ENCODE data around the gene COA8. TPM values are rescaled to one million over a fixed set of nuclear protein-coding genes. Genes with fewer than 3 reads are reported as not detected.

The COA8 gene
- total and polyA plus RNA-seq, 4 donors = 30.6 to 59.8 (median 39.5) TPM

GRCh38 chr14:103549361-103550311 lies 13.1 kb upstream of the COA8 start:
- WGBS, 2 donors = 89 to 92% methylated on average over 30 of the region's 30 CpGs
- DNase-seq = peak in 1 of 3 donors; percentile 52
- Histone ChIP-seq H3K4me3 (no peak overlapping the region), H3K9me3 (ENCODE audit: control insufficient read depth in 4 of 4, insufficient read depth in 3 of 4, low read length in 3 of 4) (no peaks in the 10 kb centered on the region), H3K9ac (ENCODE audit: insufficient read depth in 1 of 2, low read length in 2 of 2) (no peak overlapping the region), H3K4me1 (ENCODE audit: control insufficient read depth in 5 of 5, insufficient read depth in 5 of 5, low read length in 5 of 5) (peaks cover 0 to 18% (median 7%) of the 10 kb centered on the region in 5 donors), H3K27me3 (ENCODE audit: control insufficient read depth in 3 of 3, insufficient read depth in 3 of 3, low read length in 2 of 3) (no peaks in the 10 kb centered on the region), H3K36me3 (ENCODE audit: control insufficient read depth in 4 of 4, insufficient read depth in 4 of 4, low read length in 4 of 4) (no peaks in the 10 kb centered on the region), H3K27ac (ENCODE audit: low read depth in 1 of 2, low read length in 1 of 2) (no peak overlapping the region)
- no peak for TF ChIP-seq CTCF (IDR thresholded peaks at IDR 0.05; ENCODE audit: control extremely low read depth, extremely low read depth)
- ATAC-seq (ENCODE audit: insufficient read depth, low FRiP score) = no peak

- DNase-seq = no peak
- no peak for TF ChIP-seq CTCF (IDR thresholded peaks at IDR 0.05; ENCODE audit: control extremely low read depth, extremely low read depth)
- H3K36me3 ChIP-seq (ENCODE audit: control insufficient read depth in 4 of 4, insufficient read depth in 4 of 4, low read length in 4 of 4) = no peaks in the 10 kb centered on the region
- H3K27ac ChIP-seq (ENCODE audit: low read depth in 1 of 2, low read length in 1 of 2) = peak overlapping the region; percentile 82 to 90
- WGBS, 2 donors = 77 to 86% methylated on average over 22 of the region's 22 CpGs
- no peak overlapping the region for H3K9ac ChIP-seq (ENCODE audit: insufficient read depth in 1 of 2, low read length in 2 of 2)
- H3K4me1 ChIP-seq (ENCODE audit: control insufficient read depth in 5 of 5, insufficient read depth in 5 of 5, low read length in 5 of 5) = peaks cover 0 to 16% (median 4%) of the 10 kb centered on the region in 5 donors
- no peak for ATAC-seq (ENCODE audit: insufficient read depth, low FRiP score)
- H3K4me3 ChIP-seq = no peak overlapping the region
- no peaks in the 10 kb centered on the region for H3K27me3 ChIP-seq (ENCODE audit: control insufficient read depth in 3 of 3, insufficient read depth in 3 of 3, low read length in 2 of 3)
- no peaks in the 10 kb centered on the region for H3K9me3 ChIP-seq (ENCODE audit: control insufficient read depth in 4 of 4, insufficient read depth in 3 of 4, low read length in 3 of 4)
Measured at GRCh38 chr14:103550451-103551337, 12.1 kb upstream of the COA8 start.

- Histone ChIP-seq H3K9ac (ENCODE audit: insufficient read depth in 1 of 2, low read length in 2 of 2) (no peak overlapping the region), H3K9me3 (ENCODE audit: control insufficient read depth in 4 of 4, insufficient read depth in 3 of 4, low read length in 3 of 4) (no peaks in the 10 kb centered on the region), H3K4me1 (ENCODE audit: control insufficient read depth in 5 of 5, insufficient read depth in 5 of 5, low read length in 5 of 5) (peaks cover 0 to 16% (median 5%) of the 10 kb centered on the region in 5 donors), H3K4me3 (no peak overlapping the region), H3K36me3 (ENCODE audit: control insufficient read depth in 4 of 4, insufficient read depth in 4 of 4, low read length in 4 of 4) (peaks cover 0 to 2% (median 0%) of the 10 kb centered on the region in 4 donors), H3K27me3 (ENCODE audit: control insufficient read depth in 3 of 3, insufficient read depth in 3 of 3, low read length in 2 of 3) (no peaks in the 10 kb centered on the region), H3K27ac (ENCODE audit: low read depth in 1 of 2, low read length in 1 of 2) (peak overlapping the region; percentile 82 to 90)
- no peak for DNase-seq
- no peak for TF ChIP-seq CTCF (IDR thresholded peaks at IDR 0.05; ENCODE audit: control extremely low read depth, extremely low read depth)
- 77 to 79% methylated on average over 17 of the region's 17 CpGs for WGBS, 2 donors
- ATAC-seq (ENCODE audit: insufficient read depth, low FRiP score) = no peak
Measured at GRCh38 chr14:103551338-103551762, 11.4 kb upstream of the COA8 start.

Measured in lung (tissue), 12 donors.